HG03469 (cell line): ENCODE measurements around the gene GNA14.

ENCODE experiments used
- ATAC-seq: cut with Tn5 transposase; IDR thresholded peaks from one replicate; pipeline ENCODE4 v1.9.1; 2021; ENCODE audit warnings: mild to moderate bottlenecking, moderate library complexity, moderate number of reproducible peaks; ENCODE audit not compliant: unreplicated experiment

GNA14 gene

GRCh38 chr9:77543131-77543822, 104.8 kb downstream of the GNA14 start:
- no peak for ATAC-seq

GRCh38 chr9:77541600-77541999, 106.5 kb downstream of the GNA14 start:
- ATAC-seq: no peak

- no peak for ATAC-seq
Observed at GRCh38 chr9:77541055-77541454, 107.1 kb downstream of the GNA14 start.

- no peak for ATAC-seq
Observed at GRCh38 chr9:77534376-77535057, 113.6 kb downstream of the GNA14 start.

- no peak for ATAC-seq
Observed at GRCh38 chr9:77533671-77534070, 114.5 kb downstream of the GNA14 start.

GRCh38 chr9:77532607-77533006, 115.5 kb downstream of the GNA14 start:
- no peak for ATAC-seq

GRCh38 chr9:77531400-77531799, 116.7 kb downstream of the GNA14 start:
- ATAC-seq: no peak

GRCh38 chr9:77523891-77524290, 124.2 kb downstream of the GNA14 start:
- no peak for ATAC-seq

GRCh38 chr9:77521091-77521490, 127.0 kb downstream of the GNA14 start:
- no peak for ATAC-seq

GRCh38 chr9:77518688-77519087, 129.4 kb downstream of the GNA14 start:
- no peak for ATAC-seq

GRCh38 chr9:77516781-77517180, 131.3 kb downstream of the GNA14 start:
- ATAC-seq: no peak

- no peak for ATAC-seq
Observed at GRCh38 chr9:77514886-77515711, 133.0 kb downstream of the GNA14 start.

GRCh38 chr9:77513457-77513856, 134.7 kb downstream of the GNA14 start:
- ATAC-seq: no peak

GRCh38 chr9:77512876-77513275, 135.2 kb downstream of the GNA14 start:
- no peak for ATAC-seq

GRCh38 chr9:77511525-77511924, 136.6 kb downstream of the GNA14 start:
- ATAC-seq: no peak

GRCh38 chr9:77510666-77511065, 137.5 kb downstream of the GNA14 start:
- no peak for ATAC-seq

GRCh38 chr9:77508396-77508795, 139.7 kb downstream of the GNA14 start:
- no peak for ATAC-seq

- ATAC-seq: no peak
Observed at GRCh38 chr9:77507212-77507961, 140.7 kb downstream of the GNA14 start.

GRCh38 chr9:77505232-77505631, 142.9 kb downstream of the GNA14 start:
- ATAC-seq: no peak

- no peak for ATAC-seq
Observed at GRCh38 chr9:77502568-77502967, 145.6 kb downstream of the GNA14 start.

- ATAC-seq: no peak
Observed at GRCh38 chr9:77498891-77499290, 149.2 kb downstream of the GNA14 start.
